ENCODE measurements around the gene SPG11. TPM values are rescaled to one million over a fixed set of nuclear protein-coding genes. Genes with fewer than 3 reads are reported as not detected.
A peak's percentile ranks its signal among the peaks of the same experiment; 100 is the strongest.
"Not testable (repeated sequence)": the region's sequence is repeated elsewhere in the genome, so short reads cannot be mapped to it uniquely, and the experiment has no call there.

Gene SPG11
- total and polyA plus RNA-seq, 4 donors: 17.3 to 65.3 (median 31.3) TPM

GRCh38 chr15:44550256-44550655, 113.2 kb downstream of the SPG11 start:
- 36% methylated on average over 3 of the region's 3 CpGs for WGBS
- H3K9me3 ChIP-seq (ENCODE audit: control insufficient read depth in 4 of 4, low read length in 3 of 4): no peaks in the 10 kb centered on the region
- H3K4me3 ChIP-seq (ENCODE audit: low read depth in 1 of 3, low read length in 3 of 3): no peak overlapping the region
- no peak for DNase-seq (ENCODE audit: low spot score)
- H3K4me1 ChIP-seq (ENCODE audit: control insufficient read depth in 4 of 4, insufficient read depth in 4 of 4, low read length in 3 of 4): no peaks in the 10 kb centered on the region
- peaks cover 8 to 31% (median 19%) of the 10 kb centered on the region in 4 donors for H3K36me3 ChIP-seq (ENCODE audit: control insufficient read depth in 4 of 4, insufficient read depth in 3 of 4, low read depth in 1 of 4, low read length in 3 of 4)
- no peak overlapping the region for H3K9ac ChIP-seq (ENCODE audit: low read depth in 1 of 2, low read length in 2 of 2)
- TF ChIP-seq CTCF (IDR thresholded peaks at IDR 0.05; ENCODE audit: low read depth, low read length, missing input control): peak; percentile 20
- TF ChIP-seq ZBTB33 (IDR thresholded peaks at IDR 0.05): no peak
- peak in 1 of 2 donors; percentile 21 for TF ChIP-seq RAD21 (IDR thresholded peaks at IDR 0.05)
- TF ChIP-seq SP1 (IDR thresholded peaks at IDR 0.05): no peak
- TF ChIP-seq NR2F2 (IDR thresholded peaks at IDR 0.05): no peak
- H3K27me3 ChIP-seq (ENCODE audit: control insufficient read depth in 4 of 4, insufficient read depth in 4 of 4, low read length in 3 of 4): no peaks in the 10 kb centered on the region
- H3K27ac ChIP-seq (ENCODE audit: low read depth in 1 of 2, low read length in 2 of 2): no peak overlapping the region

- H3K27me3 ChIP-seq (ENCODE audit: control insufficient read depth in 4 of 4, insufficient read depth in 4 of 4, low read length in 3 of 4); H3K4me1 ChIP-seq (ENCODE audit: control insufficient read depth in 4 of 4, insufficient read depth in 4 of 4, low read length in 3 of 4); DNase-seq (ENCODE audit: low spot score); H3K4me3 ChIP-seq (ENCODE audit: low read depth in 1 of 3, low read length in 3 of 3); H3K9ac ChIP-seq (ENCODE audit: low read depth in 1 of 2, low read length in 2 of 2); H3K27ac ChIP-seq (ENCODE audit: low read depth in 1 of 2, low read length in 2 of 2); H3K9me3 ChIP-seq (ENCODE audit: control insufficient read depth in 4 of 4, low read length in 3 of 4): not testable (repeated sequence)
- 98% methylated on average over 9 of the region's 9 CpGs for WGBS
- peaks cover 3 to 20% (median 10%) of the 10 kb centered on the region in 4 donors for H3K36me3 ChIP-seq (ENCODE audit: control insufficient read depth in 4 of 4, insufficient read depth in 3 of 4, low read depth in 1 of 4, low read length in 3 of 4)
Measured at GRCh38 chr15:44549152-44549551, 114.3 kb downstream of the SPG11 start.

- peaks cover 0 to 5% (median under 1%) of the 10 kb centered on the region in 4 donors for H3K36me3 ChIP-seq (ENCODE audit: control insufficient read depth in 4 of 4, insufficient read depth in 3 of 4, low read depth in 1 of 4, low read length in 3 of 4)
- TF ChIP-seq CTCF (IDR thresholded peaks at IDR 0.05; ENCODE audit: low read depth, low read length, missing input control): no peak
- no peak for TF ChIP-seq SP1 (IDR thresholded peaks at IDR 0.05)
- TF ChIP-seq ATF3 (IDR thresholded peaks at IDR 0.05): no peak
- no peak for TF ChIP-seq FOXA1 (IDR thresholded peaks at IDR 0.05)
- no peak for TF ChIP-seq RAD21 (IDR thresholded peaks at IDR 0.05)
- no peak for TF ChIP-seq HNF4A (conservative IDR thresholded peaks at IDR 0.05)
- no peak for TF ChIP-seq YY1 (IDR thresholded peaks at IDR 0.05)
- TF ChIP-seq REST (IDR thresholded peaks at IDR 0.05): no peak
- TF ChIP-seq NR2F2 (IDR thresholded peaks at IDR 0.05): no peak
- no peak for TF ChIP-seq EGR1 (IDR thresholded peaks at IDR 0.05; ENCODE audit: low read depth in 2 of 2)
- TF ChIP-seq RXRA (IDR thresholded peaks at IDR 0.05): no peak
- TF ChIP-seq GABPA (IDR thresholded peaks at IDR 0.05 in 1 of 2, conservative IDR thresholded peaks at IDR 0.05 in 1 of 2): no peak
- no peak for TF ChIP-seq JUND (IDR thresholded peaks at IDR 0.05)
- TF ChIP-seq HNF4G (IDR thresholded peaks at IDR 0.05): no peak
- H3K27me3 ChIP-seq (ENCODE audit: control insufficient read depth in 4 of 4, insufficient read depth in 4 of 4, low read length in 3 of 4): no peaks in the 10 kb centered on the region
- DNase-seq (ENCODE audit: low spot score): no peak
- H3K4me1 ChIP-seq (ENCODE audit: control insufficient read depth in 4 of 4, insufficient read depth in 4 of 4, low read length in 3 of 4): peaks cover 3 to 13% (median 8%) of the 10 kb centered on the region in 4 donors
- H3K9me3 ChIP-seq (ENCODE audit: control insufficient read depth in 4 of 4, low read length in 3 of 4): no peaks in the 10 kb centered on the region
- no peak overlapping the region for H3K9ac ChIP-seq (ENCODE audit: low read depth in 1 of 2, low read length in 2 of 2)
- WGBS: 64% methylated on average over 5 of the region's 5 CpGs
- H3K27ac ChIP-seq (ENCODE audit: low read depth in 1 of 2, low read length in 2 of 2): no peak overlapping the region
- H3K4me3 ChIP-seq (ENCODE audit: low read depth in 1 of 3, low read length in 3 of 3): no peak overlapping the region
Measured at GRCh38 chr15:44545913-44546802, 117.3 kb downstream of the SPG11 start.
